Mesenchymal stem cell (in vitro differentiated cells and primary cell): ENCODE results near the gene CDH6. TPM values are rescaled to one million over a fixed set of nuclear protein-coding genes. Genes with fewer than 3 reads are reported as not detected.

Experiments used
- DNase-seq: peaks from one replicate; pipeline ENCODE4 v3.0.0-alpha.2; 2013
- H2AFZ ChIP-seq: one replicate; pipeline ENCODE4 v1.6.1; 2013; ENCODE audit warnings: low read depth, mild to moderate bottlenecking, control low read depth, inconsistent platforms, low read length, moderate library complexity
- H2AK5ac ChIP-seq: 2 replicates; pipeline ENCODE4 v1.6.1; 2013; ENCODE audit warnings: low read length, moderate library complexity, mild to moderate bottlenecking, inconsistent platforms; ENCODE audit not compliant: severe bottlenecking
- H2BK120ac ChIP-seq: one replicate; pipeline ENCODE4 v1.6.1; 2013; ENCODE audit warnings: low read depth, mild to moderate bottlenecking, inconsistent platforms, low read length, moderate library complexity
- H2BK12ac ChIP-seq, 2 experiments: one replicate each; pipeline ENCODE4 v1.6.1; 2013; ENCODE audit warnings: inconsistent platforms in 2 of 2, low read length in 2 of 2, mild to moderate bottlenecking in 2 of 2, moderate library complexity in 2 of 2, control low read depth in 1 of 2
- H2BK15ac ChIP-seq: one replicate; pipeline ENCODE4 v1.6.1; 2013; ENCODE audit warnings: mild to moderate bottlenecking, low read depth, inconsistent platforms; ENCODE audit not compliant: poor library complexity, severe bottlenecking
- H2BK5ac ChIP-seq: 2 replicates; pipeline ENCODE4 v1.6.1; 2013; ENCODE audit warnings: low read depth, mild to moderate bottlenecking, low read length, control low read depth, inconsistent platforms; ENCODE audit not compliant: poor library complexity, severe bottlenecking
- H3K14ac ChIP-seq, 2 experiments: one replicate each; pipeline ENCODE4 v1.6.1; 2013; ENCODE audit warnings: inconsistent platforms in 2 of 2, low read length in 2 of 2, control low read depth in 1 of 2, mild to moderate bottlenecking in 1 of 2, moderate library complexity in 1 of 2
- H3K18ac ChIP-seq, 2 experiments: one replicate each; pipeline ENCODE4 v1.6.1; 2013; ENCODE audit warnings: inconsistent platforms in 2 of 2, low read length in 2 of 2, control low read depth in 1 of 2, low read depth in 1 of 2, mild to moderate bottlenecking in 1 of 2
- H3K23ac ChIP-seq, 2 experiments: one replicate each; pipeline ENCODE4 v1.6.1; 2013; ENCODE audit warnings: inconsistent platforms in 2 of 2, low read length in 2 of 2, mild to moderate bottlenecking in 2 of 2, moderate library complexity in 2 of 2, control low read depth in 1 of 2
- H3K27ac ChIP-seq: 2 replicates; pipeline ENCODE4 v1.5.1; 2013; ENCODE audit warnings: mild to moderate bottlenecking, moderate library complexity, low read length, control low read depth, inconsistent platforms; ENCODE audit not compliant: poor library complexity, severe bottlenecking
- H3K27me3 ChIP-seq, 2 experiments: 2 replicates each; pipeline versions ENCODE4 v1.6.1 to v1.7.0; 2013; ENCODE audit warnings: low read length in 2 of 2, mild to moderate bottlenecking in 2 of 2, moderate library complexity in 2 of 2, control low read depth in 1 of 2, inconsistent platforms in 1 of 2; ENCODE audit not compliant: control insufficient read depth in 1 of 2, insufficient read depth in 1 of 2
- H3K36me3 ChIP-seq, 2 experiments: 2 replicates each; pipeline versions ENCODE4 v1.6.1 to v1.7.0; 2013; ENCODE audit warnings: low read length in 2 of 2, control low read depth in 1 of 2, inconsistent platforms in 1 of 2, low read depth in 1 of 2, mild to moderate bottlenecking in 1 of 2; ENCODE audit not compliant: insufficient read depth in 2 of 2, control insufficient read depth in 1 of 2
- H3K4ac ChIP-seq, 2 experiments: one replicate each; pipeline ENCODE4 v1.6.1; 2013; ENCODE audit warnings: inconsistent platforms in 2 of 2, low read length in 2 of 2, mild to moderate bottlenecking in 2 of 2, moderate library complexity in 2 of 2, control low read depth in 1 of 2, low read depth in 1 of 2
- H3K4me1 ChIP-seq: 2 replicates; pipeline ENCODE4 v1.6.1; 2013; ENCODE audit warnings: low read depth, low read length, control low read depth; ENCODE audit not compliant: control insufficient read depth, insufficient read depth
- H3K4me2 ChIP-seq: 2 replicates; pipeline ENCODE4 v1.6.1; 2013; ENCODE audit warnings: low read length, mild to moderate bottlenecking, inconsistent platforms; ENCODE audit not compliant: poor library complexity, severe bottlenecking
- H3K4me3 ChIP-seq, 2 experiments: 2 replicates each; pipeline versions ENCODE4 v1.5.1 to v1.7.0; 2013; ENCODE audit warnings: low read length in 2 of 2, mild to moderate bottlenecking in 2 of 2, control low read depth in 1 of 2, low read depth in 1 of 2; ENCODE audit not compliant: insufficient read depth in 1 of 2
- H3K79me1 ChIP-seq: replicated peaks from 2 replicates; pipeline ENCODE4 v1.6.1; 2013; ENCODE audit warnings: mild to moderate bottlenecking, control low read depth, low read length, inconsistent platforms; ENCODE audit not compliant: poor library complexity, severe bottlenecking
- H3K9ac ChIP-seq: 2 replicates; pipeline ENCODE4 v1.7.0; 2013; ENCODE audit warnings: mild to moderate bottlenecking, low read length, moderate library complexity
- H3K9me3 ChIP-seq: 2 replicates; pipeline ENCODE4 v1.7.0; 2013; ENCODE audit warnings: mild to moderate bottlenecking, low read length; ENCODE audit not compliant: control insufficient read depth
- H4K8ac ChIP-seq: one replicate; pipeline ENCODE4 v1.6.1; 2013; ENCODE audit warnings: inconsistent platforms, mild to moderate bottlenecking, low read length, moderate library complexity
- H4K91ac ChIP-seq: one replicate; pipeline ENCODE4 v1.6.1; 2013; ENCODE audit warnings: mild to moderate bottlenecking, low read length, inconsistent platforms
- WGBS: methylation state at CpG from one replicate; pipeline ENCODE4 v1.1.7; 2013; ENCODE audit warnings: mixed read lengths; 5-methylcytosine and 5-hydroxymethylcytosine counted together
- polyA plus RNA-seq, 2 experiments: library from polyadenylated mRNA; stranded (reverse); fragments of 200-250 nt; gene quantifications; one replicate each; pipeline ENCODE4 v1.2.3, GENCODE V29; 2013

CDH6 gene
- polyA plus RNA-seq (2013, experiment 1 of 2) = 7.0 TPM
- 7.3 TPM for polyA plus RNA-seq (2013, experiment 2 of 2)

GRCh38 chr5:31193591-31194467, at the start of gene CDH6:
Gene CDH6 (plus strand): TSS chr5:31193686. CDS start chr5:31267474, 73,788 bp downstream.
- no peak within 1 kb of the TSS for H4K8ac ChIP-seq
- H2BK12ac ChIP-seq = no peak within 1 kb of the TSS
- WGBS = under 1% methylated on average over 50 of the region's 67 CpGs
- peaks cover 4% of the 10 kb centered on the region for H3K4me1 ChIP-seq
- H3K4me3 ChIP-seq = peak within 1 kb of the TSS; percentile 73 to 95
- H2BK120ac ChIP-seq = no peak within 1 kb of the TSS
- H3K4ac ChIP-seq = no peak within 1 kb of the TSS
- H2BK15ac ChIP-seq = no peak within 1 kb of the TSS
- peak within 1 kb of the TSS; percentile 94 for H3K27ac ChIP-seq
- H3K27me3 ChIP-seq = peaks cover 0 to 59% of the 10 kb centered on the region in 2 experiments
- H2BK5ac ChIP-seq = peak within 1 kb of the TSS; percentile 19
- no peak within 1 kb of the TSS for H3K23ac ChIP-seq
- no peak within 1 kb of the TSS for H3K9ac ChIP-seq
- peak; percentile 31 for DNase-seq
- H3K9me3 ChIP-seq = no peaks in the 10 kb centered on the region
- peak within 1 kb of the TSS; percentile 62 for H3K4me2 ChIP-seq
- no peak within 1 kb of the TSS for H4K91ac ChIP-seq
- no peak within 1 kb of the TSS for H3K14ac ChIP-seq
- H3K79me1 ChIP-seq = no peaks in the 10 kb centered on the region
- H2AK5ac ChIP-seq = peak within 1 kb of the TSS; percentile 18
- peak within 1 kb of the TSS; percentile 31 for H2AFZ ChIP-seq
- H3K18ac ChIP-seq = no peak within 1 kb of the TSS
- no peaks in the 10 kb centered on the region for H3K36me3 ChIP-seq

DNA sequence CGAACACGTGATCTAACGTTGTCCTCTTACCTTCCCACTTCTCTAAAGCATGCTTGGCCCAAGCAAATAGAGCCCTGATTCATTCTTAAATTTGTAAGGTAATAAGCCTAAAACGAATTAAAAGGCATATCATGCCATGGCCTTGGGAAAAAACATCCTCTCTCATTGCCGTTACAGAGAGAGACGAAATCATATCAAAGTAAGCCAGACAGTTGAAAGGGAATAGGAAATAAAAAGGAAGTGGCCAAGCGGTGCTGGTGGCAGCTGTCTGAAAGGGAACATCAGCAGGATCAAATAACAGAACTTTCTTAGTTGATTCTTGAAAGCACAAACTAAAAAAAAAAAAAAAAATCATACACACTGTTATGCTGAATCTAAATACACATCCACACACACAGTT, 49.1 kb upstream of the CDH6 start:
- Histone ChIP-seq H3K4ac (no peak overlapping the region), H3K14ac (no peak overlapping the region), H3K4me3 (no peak overlapping the region), H3K4me2 (no peak overlapping the region), H4K91ac (no peak overlapping the region), H3K23ac (no peak overlapping the region), H3K9me3 (no peaks in the 10 kb centered on the region), H2AK5ac (no peak overlapping the region), H3K27ac (no peak overlapping the region), H2BK12ac (no peak overlapping the region), H3K36me3 (no peaks in the 10 kb centered on the region), H3K27me3 (no peaks in the 10 kb centered on the region), H3K9ac (no peak overlapping the region), H2BK5ac (no peak overlapping the region), H4K8ac (no peak overlapping the region), H3K18ac (no peak overlapping the region), H2AFZ (no peak overlapping the region), H3K79me1 (no peaks in the 10 kb centered on the region), H3K4me1 (no peaks in the 10 kb centered on the region), H2BK120ac (no peak overlapping the region), H2BK15ac (no peak overlapping the region)
- 81% methylated on average over 6 of the region's 7 CpGs for WGBS
- DNase-seq = no peak

DNA sequence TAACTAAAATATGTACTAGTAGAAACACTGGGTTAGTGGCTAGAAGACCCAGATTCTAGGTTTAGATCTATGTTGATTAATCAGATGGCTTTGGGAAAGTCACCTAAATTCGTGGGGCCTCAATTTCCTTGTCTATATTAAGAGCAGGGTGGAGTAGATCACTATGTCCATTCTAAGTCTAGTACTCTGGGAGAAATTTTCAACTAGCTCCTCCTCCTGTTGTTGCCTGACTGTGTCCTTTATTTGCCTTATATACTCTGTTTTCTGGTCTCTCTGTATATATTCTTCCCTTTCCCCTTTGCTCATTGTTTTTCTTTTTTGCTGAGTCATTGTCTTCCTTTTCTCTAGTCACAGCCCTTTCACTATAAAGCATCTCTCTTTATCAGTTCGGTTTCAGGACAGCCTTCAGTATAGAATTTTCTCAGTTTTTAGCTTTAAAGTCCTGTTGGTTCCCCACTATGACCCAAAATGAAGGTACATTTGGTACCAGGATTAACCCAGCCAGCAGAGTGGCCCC, 44.5 kb upstream of the CDH6 start:
- Histone ChIP-seq H4K8ac (no peak overlapping the region), H3K27me3 (no peaks in the 10 kb centered on the region), H3K36me3 (no peaks in the 10 kb centered on the region), H2BK15ac (no peak overlapping the region), H2AFZ (no peak overlapping the region), H3K79me1 (no peaks in the 10 kb centered on the region), H3K4me1 (no peaks in the 10 kb centered on the region), H3K9me3 (no peaks in the 10 kb centered on the region), H3K9ac (no peak overlapping the region), H3K14ac (no peak overlapping the region), H2BK5ac (no peak overlapping the region), H3K4me3 (no peak overlapping the region), H2BK12ac (no peak overlapping the region), H3K4ac (no peak overlapping the region), H3K4me2 (no peak overlapping the region), H2AK5ac (no peak overlapping the region), H3K18ac (no peak overlapping the region), H3K27ac (no peak overlapping the region), H4K91ac (no peak overlapping the region), H2BK120ac (no peak overlapping the region), H3K23ac (no peak overlapping the region)
- DNase-seq = no peak
- WGBS = 85% methylated on average over 2 of the region's 2 CpGs

DNA sequence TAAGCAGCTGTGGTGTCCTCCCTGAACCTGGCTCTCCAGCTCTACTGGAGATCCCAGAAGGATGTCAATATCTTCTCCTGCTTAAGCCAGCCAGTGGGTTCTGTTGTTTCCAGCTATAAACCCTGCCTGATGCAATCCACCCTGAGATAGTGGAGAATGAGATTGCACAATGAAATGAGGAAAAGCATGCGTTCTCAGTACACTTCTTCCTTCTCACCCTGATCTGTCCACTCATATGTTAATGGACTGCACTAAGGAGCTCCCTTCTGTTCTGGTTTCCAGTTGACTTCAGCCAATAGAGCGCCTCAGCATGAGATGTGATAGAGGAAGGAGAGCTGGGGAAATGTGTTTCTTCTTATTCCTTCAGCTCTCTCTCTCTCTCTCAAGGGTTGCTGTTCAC, 40.0 kb upstream of the CDH6 start:
- Histone ChIP-seq H3K4ac (no peak overlapping the region), H3K18ac (no peak overlapping the region), H3K4me3 (no peak overlapping the region), H3K27ac (no peak overlapping the region), H2BK120ac (no peak overlapping the region), H2BK15ac (no peak overlapping the region), H4K91ac (no peak overlapping the region), H2BK5ac (no peak overlapping the region), H3K23ac (no peak overlapping the region), H3K79me1 (no peaks in the 10 kb centered on the region), H3K9me3 (no peaks in the 10 kb centered on the region), H2AFZ (no peak overlapping the region), H4K8ac (no peak overlapping the region), H2BK12ac (no peak overlapping the region), H3K14ac (no peak overlapping the region), H3K36me3 (no peaks in the 10 kb centered on the region), H3K4me2 (no peak overlapping the region), H3K4me1 (no peaks in the 10 kb centered on the region), H3K9ac (no peak overlapping the region), H2AK5ac (no peak overlapping the region), H3K27me3 (no peaks in the 10 kb centered on the region)
- WGBS = 49% methylated on average over 2 of the region's 2 CpGs
- DNase-seq = peak; percentile 56
